Fibroblast of skin of scalp (primary cell): ENCODE data around the gene SGPP2.

ENCODE experiments used
- DNase-seq: peaks from one replicate; pipeline ENCODE4 v3.0.0-alpha.2; 2013

The SGPP2 gene

DNA sequence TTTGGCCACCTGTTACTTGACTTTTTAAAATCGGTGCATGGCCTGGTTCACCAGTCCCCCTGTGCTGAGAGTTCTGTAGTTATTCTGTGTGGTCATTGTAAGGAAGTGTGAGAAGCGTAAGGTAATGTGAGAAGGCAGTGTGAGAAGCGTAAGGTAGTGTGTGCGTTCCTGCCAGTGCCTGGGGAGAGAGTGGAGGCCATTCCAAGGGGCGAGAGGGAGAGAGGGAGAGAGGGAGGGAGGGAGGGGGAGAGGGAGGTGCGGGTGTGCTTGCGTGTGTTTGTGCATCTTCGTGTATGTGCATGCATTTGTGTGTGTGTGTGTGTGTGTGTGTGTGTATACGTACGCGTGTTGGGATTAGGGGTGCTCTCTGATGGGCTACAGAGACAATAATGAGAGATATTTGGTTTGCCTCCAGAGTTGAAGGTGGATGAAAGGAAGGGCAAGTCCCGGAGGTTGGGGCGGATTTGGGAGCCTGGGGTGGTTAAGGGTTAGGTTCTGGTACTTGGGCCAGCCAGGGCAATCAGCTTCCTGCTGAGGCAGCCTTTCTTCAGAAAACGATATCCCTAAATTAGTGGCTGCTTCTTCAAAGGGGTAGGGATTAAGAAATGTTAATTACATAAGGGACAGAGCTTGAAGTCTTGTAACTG, 53.7 kb downstream of the SGPP2 start:
- DNase-seq = no peak

GRCh38 chr2:222479859-222480258, 55.5 kb downstream of the SGPP2 start:
- no peak for DNase-seq

DNA sequence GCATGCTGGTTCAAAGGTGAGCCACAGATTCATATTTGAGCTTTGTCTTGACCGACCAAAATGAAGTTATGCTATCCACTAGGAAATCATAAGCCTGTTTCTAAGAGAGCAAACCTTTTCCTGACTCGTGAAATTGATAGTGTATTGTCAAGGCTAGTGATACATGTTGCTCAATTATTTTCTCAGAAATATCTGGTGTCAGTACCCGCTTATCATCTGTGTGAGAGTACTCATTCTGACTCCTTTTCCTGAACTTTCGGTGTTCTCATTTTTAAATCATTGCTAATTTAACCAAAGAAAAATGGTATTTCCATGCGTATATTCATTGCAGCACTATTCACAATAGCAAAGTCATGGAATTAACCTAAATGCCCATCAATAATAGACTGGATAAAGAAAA, 56.2 kb downstream of the SGPP2 start:
- DNase-seq = no peak

- DNase-seq = no peak
These were observed 57.6 kb downstream of the SGPP2 start for GRCh38 chr2:222481941-222482340.

- no peak for DNase-seq
These were observed 59.2 kb downstream of the SGPP2 start for GRCh38 chr2:222483513-222484039.

GRCh38 chr2:222485367-222486211, 61.2 kb downstream of the SGPP2 start:
- no peak for DNase-seq

DNA sequence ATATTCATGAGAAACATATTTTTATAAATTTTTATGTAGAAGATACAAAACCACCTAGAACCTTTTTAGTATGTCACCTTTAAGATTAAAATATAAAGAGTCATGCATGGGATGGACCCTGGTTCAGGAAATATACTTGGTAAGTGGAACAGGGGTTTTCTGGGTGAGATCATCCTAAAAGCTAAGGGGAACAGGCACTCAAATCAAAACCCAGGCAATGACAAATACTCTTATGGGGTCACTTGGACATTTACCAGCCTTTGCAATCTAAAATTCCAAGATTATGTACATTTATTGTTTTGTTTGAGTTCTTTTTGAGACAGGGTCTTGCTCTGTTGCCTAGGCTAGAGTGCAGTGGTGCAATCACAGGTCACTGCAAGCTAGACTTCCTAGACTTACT, 65.8 kb downstream of the SGPP2 start:
- DNase-seq = no peak

DNA sequence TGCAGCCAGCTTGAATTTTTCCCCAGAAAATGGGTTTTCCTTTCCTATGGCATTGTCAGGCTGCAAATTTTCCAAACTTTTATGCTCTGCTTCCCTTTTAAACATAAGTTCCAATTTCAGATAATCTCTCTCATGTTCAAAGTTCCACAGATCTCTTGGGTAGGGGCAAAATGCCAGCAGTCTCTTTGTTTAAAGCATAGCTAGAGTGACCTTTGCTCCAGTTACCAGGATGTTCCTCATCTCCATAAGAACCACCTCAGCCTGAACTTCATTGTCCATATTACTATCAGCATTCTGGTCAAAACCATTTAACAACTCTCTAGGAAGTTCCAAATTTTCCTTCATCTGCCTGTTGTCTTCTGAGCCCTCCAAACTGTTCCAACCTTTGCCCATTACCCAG, 68.3 kb downstream of the SGPP2 start:
- no peak for DNase-seq

DNA sequence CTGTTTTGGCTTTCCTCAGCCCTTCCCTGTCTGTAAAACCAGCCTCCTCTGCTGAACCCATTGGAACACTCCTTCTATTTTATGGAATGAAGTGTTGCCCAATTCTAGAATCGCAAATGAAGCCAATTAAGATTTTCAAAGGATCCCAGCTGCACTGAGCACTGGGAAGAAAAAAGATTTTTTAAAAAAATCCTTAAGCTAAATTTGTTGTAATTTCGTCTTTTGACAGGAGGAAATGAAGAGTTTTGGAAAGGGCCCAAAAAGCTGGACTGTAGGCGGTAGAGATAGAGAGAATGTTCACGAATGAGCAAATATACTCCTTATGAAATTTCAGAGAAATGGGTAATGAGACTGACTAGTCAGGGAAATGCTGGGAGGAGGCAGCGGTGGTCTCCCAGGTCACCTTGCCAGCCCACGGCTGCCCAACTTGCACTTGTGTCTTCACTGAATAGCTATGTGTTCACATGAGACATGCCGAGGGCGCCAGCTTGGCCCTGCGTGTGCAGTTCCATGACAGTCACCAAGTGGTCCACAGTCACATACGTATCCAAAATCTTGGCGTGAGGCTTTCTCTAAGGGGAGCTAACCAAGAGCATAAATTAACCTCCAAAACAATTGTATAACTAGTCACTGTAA, 69.9 kb downstream of the SGPP2 start:
- DNase-seq = no peak

GRCh38 chr2:222495388-222495787, 71.0 kb downstream of the SGPP2 start:
- DNase-seq = no peak

DNA sequence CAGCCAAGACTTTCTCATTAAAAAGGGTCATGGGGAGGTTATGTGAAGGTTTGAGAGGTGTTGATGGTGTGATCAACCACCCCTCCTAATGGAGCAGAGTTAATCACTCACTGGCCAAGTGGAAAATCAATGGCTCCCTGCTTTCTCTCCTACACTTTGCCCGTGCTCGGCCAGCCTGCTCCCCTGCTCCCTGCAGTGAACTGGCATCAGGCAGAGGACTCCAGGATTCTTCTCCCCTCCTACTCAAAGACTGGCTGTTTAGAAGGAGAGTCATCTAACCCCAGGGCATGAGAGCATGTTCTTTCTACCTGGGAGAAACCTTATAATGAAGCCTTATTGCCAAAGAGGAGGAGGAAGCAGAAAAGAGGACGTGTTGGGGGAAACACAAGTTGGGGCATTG, 74.9 kb downstream of the SGPP2 start:
- DNase-seq = no peak

GRCh38 chr2:222504191-222504590, 79.8 kb downstream of the SGPP2 start:
- no peak for DNase-seq

DNA sequence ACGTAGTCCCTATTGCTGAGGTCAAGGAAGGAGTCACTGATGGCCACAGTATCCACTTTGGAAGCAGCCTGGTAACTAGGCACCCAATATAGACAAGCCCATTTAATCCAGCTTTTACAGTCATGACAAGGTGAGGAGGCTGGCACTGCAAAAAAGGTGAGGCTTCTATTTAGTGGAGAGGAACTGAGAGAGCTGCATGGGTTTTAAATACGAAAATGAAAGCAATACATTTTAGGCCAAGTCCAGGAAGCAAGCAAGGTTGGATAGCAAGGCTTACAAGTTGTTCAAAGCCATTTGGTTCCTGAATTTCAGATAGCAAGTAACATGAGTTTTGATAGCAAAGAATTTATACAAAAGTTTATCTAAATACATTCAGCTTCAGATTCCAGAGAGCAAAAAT, 80.4 kb downstream of the SGPP2 start:
- DNase-seq = no peak

DNA sequence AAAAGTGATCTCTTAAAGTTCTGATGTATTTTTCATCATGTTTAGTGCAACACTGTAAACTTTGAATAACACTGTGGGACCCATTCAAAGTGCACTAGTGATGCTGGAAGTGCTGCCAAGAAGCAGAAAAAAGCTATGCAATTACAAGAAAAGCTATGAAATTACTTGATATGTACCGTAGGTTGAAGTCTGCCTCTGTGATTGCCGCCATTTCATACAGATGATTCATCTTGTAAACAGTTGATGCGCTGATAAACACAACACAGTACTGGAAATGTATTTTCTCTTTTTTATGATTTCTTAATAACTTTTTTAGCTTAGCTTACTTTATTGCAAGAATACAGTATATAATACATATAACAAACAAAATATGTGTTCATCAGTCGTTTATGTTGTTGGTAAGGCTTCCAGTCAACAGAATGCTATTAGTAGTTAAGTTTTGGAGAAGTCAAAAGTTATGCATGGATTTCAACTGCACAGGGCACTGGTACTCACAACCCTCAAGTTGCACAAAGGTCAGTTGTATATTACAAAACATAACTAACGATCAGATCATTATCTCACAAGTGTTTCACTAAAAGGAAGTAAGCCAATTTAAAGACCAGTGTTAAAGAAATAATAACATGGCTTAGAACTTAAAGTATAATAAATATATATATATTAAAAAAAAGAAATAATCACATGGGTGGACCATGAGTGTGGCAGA, 82.0 kb downstream of the SGPP2 start:
- no peak for DNase-seq

DNA sequence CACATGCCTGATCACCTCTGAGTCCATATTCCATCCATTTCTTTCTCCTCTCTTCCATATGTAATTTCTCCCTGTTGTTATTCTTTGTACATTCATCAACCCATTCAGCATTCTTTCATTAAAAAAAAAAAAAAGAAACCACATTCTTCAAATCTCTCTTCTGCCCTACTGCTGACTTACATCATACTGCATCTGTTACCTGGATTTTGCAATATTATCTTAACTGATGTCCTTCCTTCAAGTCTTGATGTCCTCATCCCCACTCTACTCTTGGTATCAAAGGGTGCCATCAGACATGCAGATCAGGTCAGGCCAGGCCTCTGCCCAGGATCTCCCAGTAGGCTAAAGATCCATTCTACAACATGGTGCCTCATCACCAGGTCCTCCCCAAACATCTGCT, 90.6 kb downstream of the SGPP2 start:
- DNase-seq = no peak

- peak; percentile 12 for DNase-seq
These were observed 94.4 kb downstream of the SGPP2 start for GRCh38 chr2:222518570-222519381.

DNA sequence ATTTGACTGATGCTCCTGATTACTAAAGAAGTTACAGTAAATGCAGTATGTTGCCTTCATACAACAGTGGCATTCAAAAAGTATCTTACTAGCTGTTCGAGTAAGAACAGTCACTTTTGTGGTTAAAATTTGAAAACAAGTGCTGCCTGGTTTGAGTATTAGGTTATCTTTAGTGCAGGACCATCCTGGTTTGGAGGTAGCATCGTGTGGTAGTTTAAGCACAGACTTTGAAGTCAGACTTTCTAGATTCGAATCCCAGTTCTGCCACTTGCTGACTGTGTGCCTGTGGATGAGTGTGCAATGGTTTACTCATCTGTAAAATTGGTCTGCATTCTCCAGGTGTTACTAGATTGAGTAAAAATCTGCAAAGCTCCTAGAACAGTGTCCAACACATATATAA, 96.8 kb downstream of the SGPP2 start:
- no peak for DNase-seq

- no peak for DNase-seq
These were observed 97.7 kb downstream of the SGPP2 start for GRCh38 chr2:222522082-222522481.

- DNase-seq = no peak
These were observed 99.6 kb downstream of the SGPP2 start for GRCh38 chr2:222523783-222524544.

- no peak for DNase-seq
These were observed 101.5 kb downstream of the SGPP2 start for GRCh38 chr2:222525811-222526210.
